GM21360 (cell line): ENCODE data around the gene SLC16A7.

Experiments used
- ATAC-seq: cut with Tn5 transposase; IDR thresholded peaks from one replicate; pipeline ENCODE4 v1.9.1; 2021; ENCODE audit warnings: mild to moderate bottlenecking, moderate library complexity; ENCODE audit not compliant: unreplicated experiment

Gene SLC16A7

DNA sequence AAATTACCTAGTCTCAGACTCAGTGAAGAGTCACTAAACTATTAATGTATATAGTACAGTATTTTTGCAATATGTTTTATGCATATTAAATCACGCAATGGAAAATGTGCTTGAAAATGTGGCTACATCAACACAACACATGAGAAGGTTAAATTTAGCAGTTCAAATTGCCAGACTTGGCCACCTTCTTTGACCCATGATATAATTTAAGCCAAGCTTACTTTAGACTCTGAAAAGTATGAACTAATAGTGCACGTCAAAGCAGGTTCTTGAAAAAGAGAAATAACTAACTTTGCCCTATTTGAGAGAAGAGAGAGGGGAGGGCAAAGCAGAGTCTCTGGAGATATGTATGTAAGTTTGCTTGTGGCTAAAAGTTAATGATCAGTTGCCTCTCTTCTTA lies 68.7 kb downstream of the SLC16A7 start:
- ATAC-seq = no peak

DNA sequence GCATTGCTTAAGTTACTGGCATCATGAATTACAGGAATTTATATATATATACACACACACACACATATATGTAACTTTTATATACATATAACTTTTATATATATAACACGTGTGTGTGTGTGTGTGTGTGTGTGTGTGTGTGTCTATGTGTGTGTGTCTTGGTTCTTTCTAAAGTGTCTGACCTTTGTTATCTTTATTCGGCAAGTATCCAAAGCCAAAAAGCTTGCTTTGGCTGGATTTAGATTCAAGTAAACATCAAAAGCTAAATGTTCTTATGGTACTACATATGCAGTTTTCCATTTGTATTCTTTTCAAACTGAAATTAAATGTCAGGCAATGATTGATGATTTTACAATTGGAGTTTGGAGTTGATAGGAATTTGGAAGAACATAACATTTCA lies 69.9 kb downstream of the SLC16A7 start:
- no peak for ATAC-seq

DNA sequence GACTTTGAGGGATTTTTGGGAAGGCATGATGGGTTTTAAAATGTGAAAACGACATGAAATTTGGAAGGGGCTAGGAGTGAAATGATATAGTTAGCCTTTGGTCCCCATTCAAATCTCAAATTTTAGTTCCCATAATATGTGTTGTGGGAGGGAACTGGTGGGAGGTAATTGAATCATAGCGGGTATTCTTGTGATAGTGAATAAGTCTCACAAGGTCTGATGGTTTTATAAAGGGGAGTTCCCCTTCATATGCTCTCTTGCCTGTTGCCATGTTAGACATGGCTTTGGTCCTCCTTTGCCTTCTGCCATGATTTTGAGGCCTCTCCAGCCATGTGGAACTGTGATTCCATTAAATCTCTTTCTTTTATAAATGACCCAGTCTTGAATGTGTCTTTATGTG lies 72.8 kb downstream of the SLC16A7 start:
- ATAC-seq = no peak

DNA sequence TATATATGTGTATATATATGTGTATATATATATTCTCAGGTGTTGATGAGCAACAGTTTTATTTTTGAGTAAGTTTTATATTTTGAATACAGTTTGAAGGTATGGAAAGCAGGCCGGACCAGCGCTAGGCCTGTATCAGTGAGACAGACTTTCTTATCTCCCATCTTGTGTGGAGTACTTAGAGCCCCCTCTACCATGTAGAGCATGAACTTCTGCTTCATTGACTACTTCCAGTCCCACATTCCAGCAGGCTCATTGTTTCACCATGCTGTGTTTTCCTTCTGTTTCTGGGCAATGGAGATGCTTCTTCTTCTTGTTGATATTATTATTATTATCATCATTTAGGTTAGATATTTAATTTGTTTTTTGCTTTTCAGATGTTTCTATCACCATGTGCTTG lies 76.4 kb downstream of the SLC16A7 start:
- no peak for ATAC-seq

DNA sequence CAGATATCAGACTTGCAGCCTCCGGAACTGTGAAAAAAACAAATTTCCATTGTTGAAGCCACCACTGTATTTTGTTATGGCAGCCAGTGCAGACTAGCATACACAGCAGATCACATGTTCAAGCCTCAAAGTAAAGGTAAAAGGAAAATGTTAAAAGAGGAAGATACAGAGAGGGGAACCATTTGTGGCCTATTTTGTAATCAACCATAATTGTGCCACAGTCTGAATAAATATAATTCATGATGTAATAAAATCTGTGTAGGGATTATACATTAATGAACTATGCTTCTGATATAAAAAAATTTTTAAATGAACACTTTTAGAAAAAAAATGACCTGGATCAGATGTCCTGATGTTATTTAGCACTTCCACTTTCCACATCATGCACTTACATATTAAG lies 79.6 kb downstream of the SLC16A7 start:
- no peak for ATAC-seq

DNA sequence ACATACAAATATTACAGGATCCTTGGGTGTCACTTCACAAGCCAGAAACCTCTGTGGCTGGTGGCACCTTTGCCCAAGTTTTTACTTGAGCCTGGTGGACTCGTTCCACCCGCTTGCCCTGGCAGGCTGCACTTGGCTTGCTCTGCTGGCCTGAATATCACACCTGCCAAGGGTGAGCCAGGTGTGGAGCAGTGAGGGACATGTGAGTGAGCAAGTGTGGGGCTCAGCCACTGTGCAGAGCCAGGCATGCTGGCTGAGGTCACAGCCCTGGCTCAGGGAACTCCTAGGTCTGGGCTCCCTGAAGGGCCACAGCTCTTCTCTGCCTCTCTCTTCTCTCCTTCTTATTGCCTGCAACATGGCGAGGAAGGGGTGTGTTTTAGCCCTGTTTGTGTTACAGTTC lies 82.0 kb downstream of the SLC16A7 start:
- no peak for ATAC-seq

DNA sequence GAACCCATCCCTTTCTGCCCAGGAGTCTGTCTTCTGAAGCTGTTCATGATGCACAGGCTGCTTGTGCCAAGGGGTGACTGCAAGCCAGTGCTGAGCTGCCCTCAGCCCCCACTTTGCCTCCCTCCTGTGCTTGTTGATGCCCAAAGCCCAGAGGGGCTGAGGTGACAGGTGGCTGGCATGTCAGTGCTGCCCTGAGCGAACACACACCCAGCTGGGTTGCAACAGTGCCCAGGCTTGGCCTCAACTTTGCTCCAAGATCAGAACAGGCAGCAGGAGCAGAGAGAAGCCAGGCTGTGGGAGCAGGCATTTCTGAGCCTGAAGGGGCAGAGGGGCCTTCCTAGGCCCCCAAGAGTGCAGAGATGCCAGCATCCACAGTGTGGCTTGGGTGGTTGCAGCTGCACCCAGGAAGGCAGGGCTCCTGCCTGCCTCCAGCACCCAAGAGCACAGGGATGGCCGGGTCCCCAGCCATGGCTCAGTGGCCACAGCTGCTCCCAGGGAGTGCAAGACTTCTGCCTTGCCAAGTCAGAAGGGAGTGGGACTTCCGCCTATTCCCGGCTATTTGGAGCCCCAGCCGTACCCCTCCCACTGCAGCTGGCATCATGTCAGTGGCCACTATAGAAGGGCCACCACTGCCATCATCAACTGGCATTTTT lies 83.1 kb downstream of the SLC16A7 start:
- no peak for ATAC-seq

DNA sequence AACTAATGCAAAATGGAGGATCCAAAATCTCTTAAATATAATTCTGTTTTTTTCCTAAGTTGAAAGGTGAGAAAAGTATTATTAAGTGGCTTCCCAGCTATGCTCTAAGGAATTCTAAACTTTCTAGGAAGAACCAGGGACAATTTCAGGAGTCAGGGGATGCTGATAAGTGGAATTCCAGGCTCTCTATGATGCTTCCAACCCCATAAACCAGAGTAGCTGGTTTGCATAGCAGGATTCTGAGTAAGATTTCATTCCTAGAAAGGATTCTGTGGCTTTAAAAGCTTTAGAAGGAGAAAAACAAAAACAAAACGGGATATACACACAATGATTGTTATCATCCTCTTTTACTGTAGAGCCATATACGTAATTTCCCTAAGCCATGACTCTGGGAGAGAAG lies 93.9 kb downstream of the SLC16A7 start:
- ATAC-seq = no peak

DNA sequence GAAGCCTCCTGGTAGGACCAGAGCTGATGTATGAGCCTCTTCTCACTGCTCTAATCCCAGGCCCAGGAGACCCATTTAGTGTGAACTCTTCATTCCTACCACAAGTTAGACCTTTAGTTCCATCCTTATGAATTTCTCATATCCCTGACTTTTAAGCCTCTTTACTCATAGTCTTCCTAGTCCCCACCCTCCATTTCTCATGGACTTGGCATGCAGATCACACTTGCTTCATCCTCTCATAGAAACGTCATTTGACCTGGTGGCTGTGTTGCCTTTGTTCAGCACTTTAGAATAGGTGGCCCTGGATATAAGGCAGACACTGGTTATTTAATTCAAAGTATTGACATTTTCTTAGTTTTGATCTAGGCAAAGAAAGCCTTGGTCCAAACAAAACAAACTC lies 99.5 kb downstream of the SLC16A7 start:
- no peak for ATAC-seq

DNA sequence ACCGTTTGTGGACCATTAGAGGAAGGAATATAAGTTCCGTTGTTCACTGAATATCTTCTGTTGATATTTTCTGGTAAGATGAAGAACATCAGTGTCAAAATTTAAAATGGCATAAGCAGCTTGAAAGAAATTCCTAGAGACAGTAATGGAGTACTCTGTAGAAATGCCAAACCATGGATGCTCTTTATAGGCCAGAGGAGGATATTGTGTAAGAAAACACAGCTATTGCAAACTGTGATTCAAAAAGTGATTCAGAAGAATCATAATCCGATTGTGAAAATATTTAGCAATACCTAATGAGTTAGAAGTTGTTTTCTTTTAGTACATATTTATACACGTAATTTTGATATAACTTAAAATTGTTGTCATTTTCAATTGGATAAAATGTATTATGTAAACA lies 102.8 kb downstream of the SLC16A7 start:
- no peak for ATAC-seq

DNA sequence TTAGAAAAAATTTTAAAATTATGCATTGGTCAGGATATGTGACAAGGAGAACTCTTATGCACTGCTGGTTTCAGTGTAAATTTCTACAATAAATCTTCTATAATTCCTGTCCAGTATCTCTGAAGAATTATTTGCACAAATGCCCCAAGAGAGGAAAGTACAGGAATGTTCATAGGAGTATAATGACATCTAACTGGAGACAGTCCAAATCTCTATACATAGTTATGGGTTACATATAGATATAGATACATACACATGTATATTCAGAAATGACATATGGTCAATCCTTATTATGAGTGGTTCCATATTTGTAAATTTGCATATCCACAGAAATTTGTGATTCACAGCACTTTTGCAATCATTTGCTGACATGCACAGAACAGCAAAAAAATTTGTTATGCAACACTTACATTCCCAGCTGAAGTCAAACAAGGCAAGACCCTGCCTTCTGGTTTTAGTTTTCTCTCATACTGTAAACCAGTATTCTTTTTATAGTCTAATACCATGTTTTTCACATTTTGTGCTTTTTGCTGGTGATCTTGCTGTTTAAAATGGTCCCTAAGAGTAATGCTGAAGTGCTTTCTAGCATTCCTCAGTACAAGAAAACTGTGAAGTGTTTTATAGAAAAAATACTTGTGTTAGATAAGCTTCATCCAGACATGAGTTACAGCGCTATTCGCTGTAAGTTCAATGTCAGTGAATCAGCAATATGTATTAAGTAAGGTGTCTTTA lies 103.8 kb downstream of the SLC16A7 start:
- no peak for ATAC-seq

DNA sequence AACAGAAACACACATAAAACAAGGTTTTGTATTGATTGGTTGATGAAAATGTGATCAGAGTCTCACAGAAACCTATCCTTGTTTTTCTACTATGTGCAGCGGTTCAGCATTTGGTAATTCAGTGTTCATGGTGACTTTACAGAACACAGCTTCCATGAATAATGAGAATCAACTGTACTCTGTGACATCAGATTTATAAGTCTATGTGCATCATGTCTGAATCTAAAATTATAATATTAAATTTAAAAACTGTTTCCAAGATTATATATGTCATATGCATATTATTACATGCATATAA lies 104.3 kb downstream of the SLC16A7 start:
- no peak for ATAC-seq

DNA sequence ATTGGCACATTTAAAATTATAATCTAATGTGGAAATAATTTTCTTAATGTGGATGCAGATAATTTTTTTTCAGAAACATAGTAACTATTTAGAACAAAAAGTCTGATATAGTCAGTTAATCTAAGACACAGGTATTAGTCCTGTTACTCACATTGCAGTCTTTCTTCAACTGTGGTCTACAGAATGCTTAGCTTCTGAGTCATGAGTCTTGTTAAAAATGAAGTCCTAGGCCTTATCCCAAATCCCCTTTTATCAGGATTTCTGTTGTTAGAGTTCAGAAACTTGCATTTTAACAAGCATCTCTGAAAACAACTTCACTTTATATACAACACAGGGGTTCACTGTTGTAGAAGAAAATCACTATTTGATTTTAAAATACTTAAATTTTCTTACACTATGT lies 112.2 kb downstream of the SLC16A7 start:
- ATAC-seq = no peak

DNA sequence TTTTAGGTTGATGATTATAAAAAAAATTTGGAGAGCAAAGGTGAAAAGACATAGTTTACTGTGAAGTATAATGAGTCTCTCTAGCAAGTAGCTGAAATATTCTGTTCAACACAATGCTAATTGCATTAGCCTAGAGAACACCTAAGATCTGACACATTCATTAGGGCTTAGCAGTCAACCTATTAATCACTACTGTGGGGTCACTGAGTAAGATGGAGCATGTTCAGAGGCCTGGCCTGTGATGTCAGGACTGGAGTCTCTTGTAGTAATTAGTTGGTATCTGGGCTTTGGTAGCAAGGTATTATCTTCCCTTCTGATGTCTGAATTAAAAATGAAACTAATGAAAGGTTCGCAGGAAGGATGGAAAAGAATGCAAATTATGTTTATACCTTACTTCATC lies 112.7 kb downstream of the SLC16A7 start:
- ATAC-seq = no peak

DNA sequence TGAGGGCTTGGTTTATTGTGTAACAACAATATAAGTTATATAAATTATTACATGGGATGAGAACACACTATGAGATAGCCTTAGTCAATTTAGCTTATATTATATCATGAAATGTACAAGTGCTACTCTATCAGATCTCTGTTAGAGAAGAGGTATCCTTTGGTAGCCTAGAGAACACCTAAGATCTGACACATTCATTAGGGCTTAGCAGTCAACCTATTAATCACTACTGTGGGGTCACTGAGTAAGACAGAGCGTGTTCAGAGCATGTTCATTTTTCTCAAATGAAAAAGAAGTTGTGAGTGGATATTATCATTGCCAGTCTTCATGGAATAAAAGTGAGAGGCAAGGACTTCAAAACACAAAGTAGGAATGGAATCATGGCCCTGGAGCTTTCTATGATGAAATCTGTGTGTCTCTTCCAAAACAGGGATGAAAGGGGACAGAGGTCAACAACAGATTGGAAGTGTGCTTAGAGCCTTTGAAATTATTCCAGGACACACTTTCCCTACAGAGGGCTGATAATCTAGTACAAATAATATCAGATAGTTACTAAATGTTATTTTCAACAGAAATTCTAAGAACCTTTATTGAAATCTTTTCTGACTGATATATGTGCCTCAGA lies 114.3 kb downstream of the SLC16A7 start:
- ATAC-seq = no peak

DNA sequence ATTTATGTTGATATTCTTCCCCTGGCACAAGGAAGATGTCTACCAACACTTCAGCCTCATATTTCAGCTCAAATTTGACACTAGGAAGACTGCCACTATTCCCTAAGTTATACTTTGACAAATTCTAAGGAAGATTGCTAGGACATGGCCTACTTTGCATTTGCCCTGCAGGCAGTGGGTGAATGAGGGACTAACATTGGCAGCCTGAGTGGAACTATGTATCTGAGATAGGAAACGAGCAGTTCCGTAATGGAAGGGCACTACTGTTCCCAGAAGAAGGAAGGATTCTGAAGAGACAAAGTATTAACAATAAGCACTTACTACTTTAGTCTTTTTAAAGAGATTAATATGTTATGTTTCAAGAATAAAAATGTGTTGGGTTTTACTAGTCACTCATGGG lies 115.1 kb downstream of the SLC16A7 start:
- no peak for ATAC-seq

DNA sequence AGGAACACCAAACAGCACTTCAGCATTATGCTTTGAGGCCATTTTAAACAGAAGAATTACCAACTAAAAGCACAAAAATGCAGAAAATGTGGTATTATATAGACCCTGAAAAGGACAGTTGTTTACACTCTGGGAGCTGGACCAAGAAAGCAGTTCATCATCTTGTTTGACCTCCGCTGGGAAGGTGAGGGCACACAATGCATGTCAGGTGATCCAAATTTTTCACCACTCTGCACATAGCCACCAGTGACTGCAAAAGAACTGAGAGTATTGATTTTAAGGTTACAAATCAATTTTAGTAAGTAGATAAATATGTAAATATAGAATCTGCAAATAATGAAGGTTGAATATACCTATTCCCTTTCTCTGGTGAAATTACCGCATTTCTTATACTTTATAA lies 119.6 kb downstream of the SLC16A7 start:
- no peak for ATAC-seq

DNA sequence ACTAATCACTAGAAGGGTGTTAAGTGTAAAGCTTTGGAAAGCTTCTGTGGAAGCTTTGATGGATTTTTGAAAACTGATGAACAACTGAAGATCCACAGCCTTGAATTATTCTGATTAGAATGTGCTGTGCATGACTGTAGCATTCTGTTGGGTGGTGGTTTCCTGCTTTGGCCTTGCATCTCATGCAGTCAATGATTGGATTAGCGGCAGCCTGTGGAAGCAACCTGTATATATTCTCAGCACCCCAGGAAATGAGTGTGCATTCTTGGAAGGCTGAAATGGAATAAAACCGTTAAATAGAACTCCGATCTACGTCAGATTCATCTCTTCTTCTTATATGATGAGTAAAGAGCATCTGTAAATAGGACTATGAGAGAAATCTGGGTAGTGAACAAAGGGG lies 120.2 kb downstream of the SLC16A7 start:
- ATAC-seq = no peak

DNA sequence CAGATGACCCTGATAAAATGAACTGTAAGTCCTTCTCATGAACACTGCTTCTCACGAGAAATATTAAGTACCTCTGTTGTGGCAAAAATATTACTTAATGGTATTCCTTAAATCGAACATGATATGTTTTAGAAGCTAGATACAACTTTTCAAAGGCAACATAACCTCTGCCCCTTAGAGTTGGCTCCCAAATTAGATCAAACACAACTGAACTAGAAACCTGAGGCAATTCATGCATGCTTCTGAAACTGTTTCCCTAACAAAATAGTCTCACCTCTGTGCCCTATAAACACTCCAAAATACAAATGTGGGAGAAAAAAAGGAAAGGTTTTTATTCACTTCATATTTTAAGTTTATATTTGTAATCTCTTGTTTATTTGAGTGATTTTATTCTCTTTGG lies 121.6 kb downstream of the SLC16A7 start:
- no peak for ATAC-seq

DNA sequence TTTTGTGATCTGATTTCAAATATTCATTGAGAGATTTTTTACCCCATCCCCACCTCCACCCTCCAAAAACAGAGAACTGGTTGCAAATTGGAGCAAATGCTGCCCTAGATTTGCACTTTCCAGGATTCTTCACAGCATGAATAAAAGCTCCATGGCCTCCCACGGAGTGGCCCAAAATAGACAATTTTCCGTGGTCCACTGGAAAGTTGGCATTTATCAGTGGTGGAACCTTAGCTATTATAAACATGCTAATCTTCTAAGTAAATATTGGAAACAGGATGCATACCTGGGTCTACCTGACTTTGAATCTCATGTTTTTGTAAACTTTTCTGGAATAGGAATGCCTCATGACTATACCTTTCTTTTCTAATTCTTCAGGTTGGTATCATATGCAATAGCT lies 123.9 kb downstream of the SLC16A7 start:
- no peak for ATAC-seq

DNA sequence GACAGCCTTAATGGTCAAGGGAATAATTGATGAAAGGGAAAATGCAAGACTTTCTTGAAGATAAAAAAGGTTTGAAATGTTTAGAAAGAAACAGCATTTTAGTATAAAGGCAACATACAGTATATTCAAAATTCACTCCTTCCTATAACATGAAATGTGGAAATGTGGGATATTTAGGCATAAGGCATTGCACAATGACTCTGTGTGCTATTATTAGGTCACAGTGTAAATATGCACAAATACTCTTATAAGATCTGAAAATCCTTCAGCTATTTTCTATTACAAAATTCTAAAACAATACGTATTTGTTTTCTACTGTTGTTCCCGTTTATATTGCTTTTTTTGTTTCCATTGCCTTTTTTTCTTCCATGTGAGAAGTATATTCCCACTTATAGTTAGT lies 127.7 kb downstream of the SLC16A7 start:
- no peak for ATAC-seq

DNA sequence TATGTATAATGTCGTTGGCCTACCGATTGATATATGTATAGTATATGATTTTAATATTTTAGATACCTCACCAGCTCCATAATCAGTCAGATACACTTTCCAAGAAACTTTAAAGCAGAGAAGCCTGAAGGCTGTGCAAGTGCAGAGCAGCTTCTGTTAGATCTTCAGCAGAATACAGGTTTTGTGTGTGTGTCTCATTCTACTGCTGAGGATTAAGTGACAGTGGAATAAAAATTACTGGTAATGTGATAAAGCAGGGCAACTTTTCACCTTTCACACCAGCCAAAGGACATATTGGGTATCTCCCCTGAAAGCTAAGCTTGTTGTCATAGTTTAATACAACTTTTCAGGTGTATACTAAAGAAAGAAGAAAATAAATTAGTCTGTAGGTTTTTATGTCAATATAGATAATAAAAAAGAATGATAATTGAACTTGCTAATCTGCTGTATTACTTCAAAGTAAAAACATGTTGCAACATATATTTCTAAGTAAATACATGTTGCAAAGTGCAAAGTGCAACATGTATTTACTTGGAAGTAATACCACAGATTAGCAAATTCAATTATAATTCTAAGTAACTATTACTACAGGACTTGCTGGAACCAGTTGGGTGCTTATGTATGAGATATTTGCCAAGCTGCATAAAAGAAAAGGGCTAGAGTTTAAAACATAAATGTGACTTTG lies 128.3 kb downstream of the SLC16A7 start:
- ATAC-seq = no peak
